Cerebellar nuclear complex (tissue), 1 donor: ENCODE results near the gene IFITM5.
"Not testable (repeated sequence)": the region's sequence is repeated elsewhere in the genome, so short reads cannot be mapped to it uniquely, and the experiment has no call there.

Experiments used
- DNase-seq, 2 experiments: peaks; one replicate each; lab custom pipeline; 2025; lab: John Stamatoyannopoulos, UW

Gene IFITM5

GRCh38 chr11:299081-299891 lies at the start of gene IFITM5:
TSS of gene IFITM5 (minus strand) at chr11:299526. CDS start at chr11:299490, 36 bp downstream.
- DNase-seq = no peak

GRCh38 chr11:346529-346928 lies 47.2 kb upstream of the IFITM5 start:
- DNase-seq = no peak

- no peak for DNase-seq
These were observed 45.7 kb upstream of the IFITM5 start for GRCh38 chr11:344836-345578.

- DNase-seq = no peak
These were observed 43.0 kb upstream of the IFITM5 start for GRCh38 chr11:342328-342727.

- DNase-seq = no peak
These were observed 41.5 kb upstream of the IFITM5 start for GRCh38 chr11:340539-341512.

- DNase-seq = no peak
These were observed 40.6 kb upstream of the IFITM5 start for GRCh38 chr11:339963-340362.

- DNase-seq = no peak
These were observed 38.4 kb upstream of the IFITM5 start for GRCh38 chr11:337711-338110.

GRCh38 chr11:336659-337198 lies 37.4 kb upstream of the IFITM5 start:
- no peak for DNase-seq

- DNase-seq = no peak
These were observed 36.7 kb upstream of the IFITM5 start for GRCh38 chr11:335779-336658.

- DNase-seq = no peak
These were observed 35.1 kb upstream of the IFITM5 start for GRCh38 chr11:334264-334994.

GRCh38 chr11:333616-334263 lies 34.4 kb upstream of the IFITM5 start:
- DNase-seq = not testable (repeated sequence)

- no peak for DNase-seq
These were observed 33.5 kb upstream of the IFITM5 start for GRCh38 chr11:332651-333480.

GRCh38 chr11:331358-332060 lies 32.2 kb upstream of the IFITM5 start:
- DNase-seq = no peak

GRCh38 chr11:330694-331357 lies 31.5 kb upstream of the IFITM5 start:
- no peak for DNase-seq

- no peak for DNase-seq
These were observed 31.0 kb upstream of the IFITM5 start for GRCh38 chr11:330307-330693.

GRCh38 chr11:329886-330253 lies 30.5 kb upstream of the IFITM5 start:
- no peak for DNase-seq

- DNase-seq = not testable (repeated sequence)
These were observed 29.3 kb upstream of the IFITM5 start for GRCh38 chr11:328516-329100.
